AG04450 (cell line): ENCODE measurements around the gene FDX2. TPM values are rescaled to one million over a fixed set of nuclear protein-coding genes. Genes with fewer than 3 reads are reported as not detected.

Experiments used
- CTCF ChIA-PET: fragments of 300-600, 350-600 bp; formaldehyde crosslinking; extraction: SDS; loops from one replicate; lab custom pipeline; 2022; ENCODE audit warnings: antibody characterized with exemption, inconsistent platforms; lab: Charles Lee
- POLR2A ChIA-PET: fragments of 350-600 bp; formaldehyde crosslinking; extraction: SDS; loops from one replicate; lab custom pipeline; 2021; ENCODE audit warnings: antibody characterized with exemption, inconsistent platforms; lab: Yijun Ruan, JAX
- DNase-seq: peaks from one replicate; pipeline ENCODE4 v3.0.0-alpha.2; 2011; ENCODE audit warnings: low read depth, low spot score
- H3K27ac ChIP-seq: one replicate; pipeline ENCODE4 v1.5.1; 2012; ENCODE audit warnings: low read depth, low read length, control low read depth
- H3K27me3 ChIP-seq: one replicate; pipeline ENCODE4 v1.6.0; 2012; ENCODE audit warnings: low read length; ENCODE audit not compliant: control insufficient read depth, insufficient read depth
- H3K4me3 ChIP-seq: 2 replicates; pipeline ENCODE4 v1.5.1; 2011; ENCODE audit warnings: mild to moderate bottlenecking, low read depth, low read length, control low read depth
- H3K9me3 ChIP-seq: 2 replicates; pipeline ENCODE4 v1.5.1; 2012; ENCODE audit warnings: low read length; ENCODE audit not compliant: control insufficient read depth, insufficient read depth
- CTCF ChIP-seq: IDR thresholded peaks from 2 replicates; pipeline ENCODE4 v1.5.1; 2011; ENCODE audit warnings: low read depth, low read length, control low read depth, inconsistent platforms
- polyA plus RNA-seq: library from polyadenylated mRNA; depleted of rRNA; stranded (reverse); fragments of >200 nt; gene quantifications from 2 replicates; pipeline ENCODE4 v1.2.3, GENCODE V29; 2011

The FDX2 gene
- polyA plus RNA-seq, 1 experiment, result 20.8 TPM

- ChIA-PET CTCF (interaction anchor here (0.8 kb wide), 1 partner anchor 58 kb away, joined by 3 read pairs; no protein-coding TSS in a partner anchor), POLR2A (no interaction called here)
- DNase-seq, result no peak
- no peaks in the 10 kb centered on the region for H3K27me3 ChIP-seq
- H3K9me3 ChIP-seq, result no peaks in the 10 kb centered on the region; the same call in 1 of the 2 replicates
- no peak for TF ChIP-seq CTCF
- no peak overlapping the region for H3K4me3 ChIP-seq
- H3K27ac ChIP-seq, result no peak overlapping the region
Measured at GRCh38 chr19:10327793-10328192, 12.0 kb upstream of the FDX2 start.

DNA sequence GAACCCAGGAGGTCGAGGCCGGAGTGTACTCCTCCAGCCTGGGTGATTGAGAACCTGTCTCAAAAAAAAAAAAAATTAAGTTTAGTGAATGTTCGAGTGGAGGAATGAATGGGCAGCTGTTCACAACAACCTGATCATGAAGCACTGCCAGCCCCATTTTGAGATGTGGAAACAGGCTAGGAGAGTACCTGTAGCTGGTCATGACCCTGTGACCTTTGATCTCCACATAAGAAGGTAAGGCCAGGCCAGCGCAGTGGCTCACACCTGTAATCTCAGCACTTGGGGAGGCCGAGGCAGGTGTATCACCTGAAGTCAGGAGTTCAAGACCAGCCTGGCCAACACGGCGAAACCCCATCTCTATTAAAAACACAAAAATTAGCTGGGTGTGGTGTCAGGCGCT lies 9.9 kb upstream of the FDX2 start:
- ChIA-PET POLR2A (interaction anchor here (0.7 kb wide), 1 partner anchor 14 kb away, joined by 7 read pairs; no protein-coding TSS in a partner anchor), CTCF (interaction anchor here (0.6 kb wide), 1 partner anchor 90 kb away, joined by 3 read pairs; no protein-coding TSS in a partner anchor)
- Histone ChIP-seq H3K27me3 (no peaks in the 10 kb centered on the region), H3K27ac (no peak overlapping the region), H3K4me3 (no peak overlapping the region), H3K9me3 (no peaks in the 10 kb centered on the region; the same call in 1 of the 2 replicates)
- no peak for DNase-seq
- TF ChIP-seq CTCF, result no peak

DNA sequence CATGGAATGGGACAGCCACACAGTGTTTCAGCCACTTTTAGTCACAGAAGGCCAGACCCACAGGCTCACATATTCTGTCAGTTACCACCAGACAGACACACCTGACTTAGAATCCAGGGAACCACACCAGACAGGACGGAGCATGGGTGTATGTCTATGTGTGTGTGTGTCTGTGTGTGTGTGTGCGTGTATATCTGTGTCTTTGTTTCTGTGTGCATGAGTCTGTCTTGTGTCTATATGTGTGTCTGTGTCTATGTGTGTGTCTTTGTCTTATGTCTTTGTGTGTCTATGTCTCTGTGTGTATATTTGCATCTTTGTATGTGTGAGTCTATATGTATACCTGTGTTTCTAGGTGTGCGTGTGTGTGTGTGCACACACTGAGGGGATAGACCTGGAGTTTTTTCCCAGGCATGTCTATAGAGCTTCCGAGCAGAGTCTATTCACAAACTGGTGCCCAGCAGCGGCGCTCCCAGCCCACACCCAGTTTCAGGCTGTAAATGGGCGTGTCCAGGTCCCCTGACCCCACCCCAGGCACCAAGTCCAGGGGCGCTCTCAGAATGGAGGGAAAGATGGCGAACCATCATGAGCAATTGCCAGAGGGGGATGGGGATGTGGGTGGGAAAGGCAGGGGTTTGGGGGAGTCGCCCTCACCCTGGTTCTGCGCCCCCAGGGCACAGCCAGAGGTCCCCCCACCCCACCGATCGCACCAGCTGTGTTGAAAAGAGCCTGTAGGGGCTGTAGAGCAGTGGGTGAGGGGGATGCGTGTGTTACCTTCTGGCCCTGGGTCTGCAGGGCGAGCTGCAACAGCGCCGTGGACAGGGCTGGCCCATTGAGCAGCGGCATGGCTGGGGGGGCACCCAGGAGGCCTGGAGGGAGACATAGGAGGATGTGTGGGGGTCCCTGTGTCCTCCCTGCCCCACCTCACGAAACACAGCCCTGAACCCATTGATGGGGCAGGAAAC lies 6.3 kb upstream of the FDX2 start:
- TF ChIP-seq CTCF, result no peak
- CTCF ChIA-PET, result no interaction called here
- Histone ChIP-seq H3K27ac (no peak overlapping the region), H3K9me3 (no peaks in the 10 kb centered on the region; the same call in 1 of the 2 replicates), H3K4me3 (no peak overlapping the region), H3K27me3 (no peaks in the 10 kb centered on the region)
- POLR2A ChIA-PET, result no interaction called here
- no peak for DNase-seq

DNA sequence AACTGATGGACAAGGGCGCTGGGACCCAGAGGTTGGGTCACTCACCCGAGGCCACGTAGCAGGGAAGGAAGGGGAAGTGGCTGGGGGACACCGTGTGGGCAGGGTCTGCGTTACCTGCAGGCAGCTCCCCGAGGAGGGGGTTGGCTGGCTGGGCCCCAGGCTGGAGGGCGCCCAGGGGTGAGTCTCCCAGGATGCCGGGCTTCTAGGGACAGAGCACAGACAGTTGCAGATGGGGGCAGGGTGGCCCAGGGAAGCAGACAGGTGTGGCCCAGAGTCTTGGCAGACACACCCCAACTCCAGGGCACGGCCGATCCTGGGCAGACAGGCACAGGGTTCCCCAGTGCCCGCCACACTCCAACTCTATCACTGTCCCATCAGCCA lies 5.6 kb upstream of the FDX2 start:
- H3K27ac ChIP-seq, result no peak overlapping the region
- H3K4me3 ChIP-seq, result no peak overlapping the region
- DNase-seq, result no peak
- H3K9me3 ChIP-seq, result no peaks in the 10 kb centered on the region; the same call in 1 of the 2 replicates
- ChIA-PET CTCF (no interaction called here), POLR2A (no interaction called here)
- no peaks in the 10 kb centered on the region for H3K27me3 ChIP-seq
- no peak for TF ChIP-seq CTCF
